Activated naive CD8-positive, alpha-beta T cell treated with anti-CD3 and anti-CD28 coated beads, Interleukin-2, amount 50 U/mL, for 16 hours (primary cell): Measurements from ENCODE around the gene ADARB1.

Experiments used
- DNase-seq: peaks from one replicate; pipeline ENCODE4 v3.0.0-alpha.2; 2020; ENCODE audit warnings: low read depth, low spot score

ADARB1 gene

GRCh38 chr21:45264146-45264911 is 189.9 kb downstream of the ADARB1 start:
- no peak for DNase-seq

GRCh38 chr21:45264912-45265515 is 190.6 kb downstream of the ADARB1 start:
- no peak for DNase-seq

- DNase-seq = no peak
Observed at GRCh38 chr21:45265721-45266517, 191.5 kb downstream of the ADARB1 start.

DNA sequence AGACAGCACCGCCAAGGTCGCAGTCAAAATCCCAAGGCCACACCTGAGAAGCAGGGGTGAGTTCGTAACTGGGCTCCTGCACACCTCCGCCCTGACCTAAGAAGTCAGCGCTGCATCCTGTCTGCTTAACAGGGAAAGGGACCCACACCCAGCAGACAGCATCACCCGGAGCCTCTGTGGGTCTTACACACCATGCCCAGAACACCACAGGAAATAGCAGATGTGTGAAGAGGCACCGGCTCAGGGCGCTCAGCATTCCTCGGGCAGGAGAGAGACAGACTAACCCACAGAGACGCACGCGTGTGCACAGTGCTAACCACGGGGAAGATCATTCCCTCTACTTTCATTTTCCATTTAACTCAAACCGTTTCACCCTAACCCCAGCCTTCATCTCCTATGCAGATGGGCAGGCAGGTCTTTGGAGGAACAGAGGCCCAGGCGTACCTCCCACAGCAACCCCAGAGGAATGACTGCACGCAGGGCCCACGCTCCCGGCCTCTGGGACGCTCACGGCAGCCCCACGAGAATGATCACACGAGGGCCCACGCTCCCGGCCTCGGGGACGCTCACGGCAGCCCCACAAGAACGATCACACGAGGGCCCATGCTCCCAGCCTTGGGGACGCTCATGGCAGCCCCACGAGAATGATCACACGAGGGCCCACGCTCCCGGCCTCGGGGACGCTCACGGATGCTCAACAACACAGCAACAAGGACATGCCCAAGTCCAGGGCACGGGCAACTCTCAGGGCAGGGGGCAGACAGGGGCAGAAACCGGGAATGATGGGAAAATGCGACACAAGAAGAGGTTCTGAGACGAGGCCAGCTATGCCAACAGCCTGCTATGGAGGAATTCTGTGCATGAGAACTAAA is 192.4 kb downstream of the ADARB1 start:
- no peak for DNase-seq

GRCh38 chr21:45267390-45267760 is 193.0 kb downstream of the ADARB1 start:
- no peak for DNase-seq

GRCh38 chr21:45269861-45270260 is 195.5 kb downstream of the ADARB1 start:
- DNase-seq = no peak

- DNase-seq = no peak
Observed at GRCh38 chr21:45270306-45270821, 196.0 kb downstream of the ADARB1 start.
